Keratinocyte (primary cell): ENCODE measurements around the gene MRPS10. TPM values are rescaled to one million over a fixed set of nuclear protein-coding genes. Genes with fewer than 3 reads are reported as not detected.

Source experiments
- DNase-seq: peaks from one replicate; pipeline ENCODE4 v3.0.0-alpha.2; 2011; ENCODE audit warnings: low read depth, missing footprints, low spot score
- FAIRE-seq: peaks from 2 replicates; lab custom pipeline; 2011; peaks lifted over from hg19 to GRCh38; lab: Jason Lieb, UNC
- H2AFZ ChIP-seq: 2 replicates; pipeline ENCODE4 v1.6.0; 2012; ENCODE audit warnings: low read length, control low read depth, inconsistent platforms; ENCODE audit not compliant: control insufficient read depth
- H3K27ac ChIP-seq: 2 replicates; pipeline ENCODE4 v1.5.1; 2011; ENCODE audit warnings: low read length; ENCODE audit not compliant: control insufficient read depth, insufficient read depth
- H3K27me3 ChIP-seq: 3 replicates; pipeline ENCODE4 v1.6.0; 2011; ENCODE audit warnings: low read length; ENCODE audit not compliant: control insufficient read depth, insufficient read depth; ENCODE audit errors: extremely low read depth
- H3K36me3 ChIP-seq, 2 experiments: 2 replicates in 1 of 2; 3 replicates in 1 of 2; pipeline ENCODE4 v1.5.1; 2011; ENCODE audit warnings: low read length in 2 of 2, mild to moderate bottlenecking in 1 of 2; ENCODE audit not compliant: control insufficient read depth in 2 of 2, insufficient read depth in 2 of 2; ENCODE audit errors: extremely low read depth in 1 of 2
- H3K4me1 ChIP-seq: 3 replicates; pipeline ENCODE4 v1.5.1; 2011; ENCODE audit warnings: low read length; ENCODE audit not compliant: control insufficient read depth, insufficient read depth; ENCODE audit errors: extremely low read depth
- H3K4me2 ChIP-seq: 3 replicates; pipeline ENCODE4 v1.6.0; 2011; ENCODE audit warnings: low read depth, low read length; ENCODE audit not compliant: control insufficient read depth, insufficient read depth; ENCODE audit errors: extremely low read depth
- H3K4me3 ChIP-seq, 3 experiments: fragments of 200-600 bp in 1 of 3; sonication (generic) in 1 of 3; 2 replicates in 2 of 3; 3 replicates in 1 of 3; pipeline ENCODE4 v1.5.1; 2011 to 2016; ENCODE audit warnings: low read length in 3 of 3, mild to moderate bottlenecking in 3 of 3, control low read depth in 2 of 3, inconsistent platforms in 1 of 3, low read depth in 1 of 3, mixed read lengths in 1 of 3, mixed run types in 1 of 3, moderate library complexity in 1 of 3; ENCODE audit not compliant: control insufficient read depth in 2 of 3, insufficient read depth in 2 of 3; ENCODE audit errors: extremely low read depth in 1 of 3
- H3K79me2 ChIP-seq: 2 replicates; pipeline ENCODE4 v1.6.0; 2012; ENCODE audit warnings: low read length; ENCODE audit not compliant: control insufficient read depth, insufficient read depth
- H3K9ac ChIP-seq: 3 replicates; pipeline ENCODE4 v1.6.0; 2011; ENCODE audit warnings: low read length; ENCODE audit not compliant: control insufficient read depth, insufficient read depth; ENCODE audit errors: extremely low read depth
- H3K9me1 ChIP-seq: 3 replicates; pipeline ENCODE4 v1.6.0; 2011; ENCODE audit warnings: low read length; ENCODE audit not compliant: control insufficient read depth, insufficient read depth; ENCODE audit errors: extremely low read depth
- H3K9me3 ChIP-seq: 2 replicates; pipeline ENCODE4 v1.5.1; 2012; ENCODE audit warnings: low read depth, low read length; ENCODE audit not compliant: control insufficient read depth
- H4K20me1 ChIP-seq: 3 replicates; pipeline ENCODE4 v1.6.0; 2011; ENCODE audit warnings: low read length; ENCODE audit not compliant: control insufficient read depth, insufficient read depth; ENCODE audit errors: extremely low read depth
- EZH2 ChIP-seq: IDR thresholded peaks from one replicate; pipeline ENCODE4 v1.6.1; 2012; ENCODE audit warnings: inconsistent platforms, mild to moderate bottlenecking, low read length, moderate library complexity
- dilution Hi-C: fragments of 300-500 bp; cut with MboI; formaldehyde crosslinking; loops from one replicate; pipeline ENCODE4 v1.7.0; 2020; ENCODE audit warnings: low sequenced_read_pairs; ENCODE audit not compliant: extremely low pct_ligation_motif_present
- polyA plus RNA-seq, 5 experiments: library from polyadenylated mRNA; depleted of rRNA in 3 of 5; stranded (reverse) in 3 of 5; stranded (forward) in 1 of 5; unstranded in 1 of 5; fragments of >200 nt; gene quantifications; 1 replicate in 1 of 5; 2 replicates in 3 of 5; 3 replicates in 1 of 5; pipeline versions ENCODE4 v1.2.1 to v1.2.3, GENCODE V29; 2011 to 2012; ENCODE audit warnings: missing spikeins in 2 of 5, low read depth in 1 of 5, low replicate concordance in 1 of 5
- TF ChIP-seq, protein P1 (sequence below), 3 experiments: IDR thresholded peaks in 1 of 3; conservative IDR thresholded peaks in 1 of 3; optimal IDR thresholded peaks in 1 of 3; 2 replicates in 2 of 3; 3 replicates in 1 of 3; pipeline versions ENCODE3 to v1.5.1; 2011; ENCODE audit warnings: low read length in 3 of 3, mild to moderate bottlenecking in 3 of 3, moderate library complexity in 2 of 3, control low read depth in 1 of 3, inconsistent platforms in 1 of 3; ENCODE audit not compliant: insufficient read depth in 2 of 3; ENCODE audit errors: extremely low read depth in 1 of 3

The MRPS10 gene
- polyA plus RNA-seq, 1 donor (not counting 4 experiments of a cell fraction or from before 2014, with no cell fraction given): 80.1 TPM

DNA sequence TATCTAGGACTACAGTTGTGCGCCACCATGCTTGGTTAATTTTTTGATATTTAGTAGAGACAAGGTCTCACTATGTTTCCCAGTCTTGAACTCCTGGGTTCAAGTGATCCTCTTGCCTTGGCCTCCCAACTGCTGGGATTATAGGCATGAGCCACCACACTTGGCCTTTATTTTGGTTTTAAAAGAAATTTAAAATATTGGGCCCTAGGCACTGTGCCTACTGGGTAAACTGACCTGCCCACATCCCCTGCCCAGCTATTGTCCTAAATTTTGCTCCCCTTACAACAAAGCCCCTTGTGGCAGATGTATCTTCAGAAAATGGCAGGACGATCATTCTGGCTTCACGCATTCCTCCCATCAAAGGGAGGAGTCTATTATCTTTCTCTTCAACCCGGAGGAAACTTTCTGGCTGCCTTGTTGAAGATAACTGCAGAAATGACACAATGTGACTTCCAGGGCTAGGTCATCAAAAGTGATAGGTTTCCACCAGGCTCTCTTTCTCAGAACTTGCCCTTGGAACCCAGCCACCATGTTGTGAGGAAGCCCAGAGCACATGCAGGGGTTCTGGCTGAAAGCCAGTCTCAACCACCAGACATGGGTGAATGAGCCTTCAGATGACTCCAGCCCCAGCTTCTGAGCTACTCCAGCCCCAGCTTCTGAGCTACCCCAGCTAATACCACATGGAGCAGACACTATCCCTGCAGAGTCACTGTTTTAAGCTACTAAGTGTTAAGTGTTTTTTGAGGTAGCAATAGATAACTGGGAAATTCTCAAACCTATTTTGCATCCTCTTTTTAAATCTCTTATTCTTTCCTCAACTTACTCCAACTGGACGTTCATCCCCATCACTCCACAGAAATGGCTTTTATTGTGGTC, 18.3 kb downstream of the MRPS10 start:
- H3K27ac ChIP-seq: no peak overlapping the region
- no peak overlapping the region for H3K4me2 ChIP-seq
- no peaks in the 10 kb centered on the region for H3K9me1 ChIP-seq
- no peaks in the 10 kb centered on the region for H4K20me1 ChIP-seq
- H2AFZ ChIP-seq: no peak overlapping the region
- H3K9me3 ChIP-seq: no peaks in the 10 kb centered on the region
- no peaks in the 10 kb centered on the region for H3K36me3 ChIP-seq
- peaks cover 18% of the 10 kb centered on the region for H3K4me1 ChIP-seq
- FAIRE-seq (no peak), DNase-seq (no peak)
- H3K9ac ChIP-seq: no peak overlapping the region
- dilution Hi-C loops: no loop called here
- TF ChIP-seq, protein P1, sequence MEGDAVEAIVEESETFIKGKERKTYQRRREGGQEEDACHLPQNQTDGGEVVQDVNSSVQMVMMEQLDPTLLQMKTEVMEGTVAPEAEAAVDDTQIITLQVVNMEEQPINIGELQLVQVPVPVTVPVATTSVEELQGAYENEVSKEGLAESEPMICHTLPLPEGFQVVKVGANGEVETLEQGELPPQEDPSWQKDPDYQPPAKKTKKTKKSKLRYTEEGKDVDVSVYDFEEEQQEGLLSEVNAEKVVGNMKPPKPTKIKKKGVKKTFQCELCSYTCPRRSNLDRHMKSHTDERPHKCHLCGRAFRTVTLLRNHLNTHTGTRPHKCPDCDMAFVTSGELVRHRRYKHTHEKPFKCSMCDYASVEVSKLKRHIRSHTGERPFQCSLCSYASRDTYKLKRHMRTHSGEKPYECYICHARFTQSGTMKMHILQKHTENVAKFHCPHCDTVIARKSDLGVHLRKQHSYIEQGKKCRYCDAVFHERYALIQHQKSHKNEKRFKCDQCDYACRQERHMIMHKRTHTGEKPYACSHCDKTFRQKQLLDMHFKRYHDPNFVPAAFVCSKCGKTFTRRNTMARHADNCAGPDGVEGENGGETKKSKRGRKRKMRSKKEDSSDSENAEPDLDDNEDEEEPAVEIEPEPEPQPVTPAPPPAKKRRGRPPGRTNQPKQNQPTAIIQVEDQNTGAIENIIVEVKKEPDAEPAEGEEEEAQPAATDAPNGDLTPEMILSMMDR (optimal IDR thresholded peaks at IDR 0.05 in 1 of 3, IDR thresholded peaks at IDR 0.05 in 1 of 3, conservative IDR thresholded peaks at IDR 0.05 in 1 of 3; ENCODE audit: extremely low read depth in 1 of 3, insufficient read depth in 2 of 3, low read length in 3 of 3): no peak
- TF ChIP-seq EZH2: no peak
- no peaks in the 10 kb centered on the region for H3K79me2 ChIP-seq
- no peak overlapping the region for H3K4me3 ChIP-seq
- no peaks in the 10 kb centered on the region for H3K27me3 ChIP-seq

DNA sequence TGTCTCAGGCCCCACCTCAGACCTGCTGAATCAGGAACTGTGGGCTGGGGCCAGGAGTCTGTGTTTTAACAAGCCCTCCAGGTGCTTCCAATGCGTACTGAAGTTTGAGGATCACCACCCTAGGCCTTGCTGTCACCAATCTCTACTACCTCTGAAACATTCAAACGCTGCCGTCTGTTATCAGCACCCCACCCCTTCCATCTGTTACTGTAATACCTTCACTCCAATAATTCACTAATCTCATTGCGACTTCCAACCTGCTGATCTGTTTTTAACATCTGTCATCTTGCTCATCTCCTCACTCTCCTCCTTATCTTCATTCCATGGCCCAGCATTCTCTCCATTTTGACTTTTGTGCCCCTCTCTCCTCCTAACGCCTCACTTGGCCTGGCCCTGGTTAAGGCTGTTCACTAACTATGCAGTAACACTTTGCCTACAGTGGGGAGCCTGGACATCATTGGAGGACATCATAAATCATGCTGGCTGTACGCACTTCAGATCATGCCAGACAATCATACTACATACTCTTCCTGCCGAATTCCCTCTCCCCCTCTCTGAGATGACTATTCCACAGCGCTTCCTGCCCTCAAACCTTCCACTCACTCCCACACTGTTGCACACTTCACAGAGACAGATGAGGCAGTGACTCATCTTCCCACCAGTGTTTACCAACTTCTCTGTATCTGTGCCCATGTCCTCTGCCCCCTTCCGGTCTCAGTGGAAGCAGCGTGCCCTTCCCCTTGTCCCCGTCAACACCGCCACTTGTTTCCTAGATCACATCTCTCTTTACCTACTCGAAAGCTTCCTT, 19.9 kb downstream of the MRPS10 start:
- TF ChIP-seq EZH2: no peak
- TF ChIP-seq, protein P1 (optimal IDR thresholded peaks at IDR 0.05 in 1 of 3, IDR thresholded peaks at IDR 0.05 in 1 of 3, conservative IDR thresholded peaks at IDR 0.05 in 1 of 3; ENCODE audit: extremely low read depth in 1 of 3, insufficient read depth in 2 of 3, low read length in 3 of 3): no peak
- H3K9me1 ChIP-seq: no peaks in the 10 kb centered on the region
- peaks cover 29% of the 10 kb centered on the region for H3K4me1 ChIP-seq
- H3K9me3 ChIP-seq: no peaks in the 10 kb centered on the region
- H3K27ac ChIP-seq: no peak overlapping the region
- no peaks in the 10 kb centered on the region for H3K36me3 ChIP-seq
- H4K20me1 ChIP-seq: no peaks in the 10 kb centered on the region
- FAIRE-seq: no peak
- DNase-seq: no peak
- no peaks in the 10 kb centered on the region for H3K79me2 ChIP-seq
- no peak overlapping the region for H3K9ac ChIP-seq
- dilution Hi-C loops: no loop called here
- no peak overlapping the region for H2AFZ ChIP-seq
- no peak overlapping the region for H3K4me3 ChIP-seq
- no peak overlapping the region for H3K4me2 ChIP-seq
- no peaks in the 10 kb centered on the region for H3K27me3 ChIP-seq
